HG03280 (cell line): ENCODE measurements around the gene TRA2B.
"Not testable (repeated sequence)": the region's sequence is repeated elsewhere in the genome, so short reads cannot be mapped to it uniquely, and the experiment has no call there.

Experiments used
- ATAC-seq: cut with Tn5 transposase; IDR thresholded peaks from one replicate; pipeline ENCODE4 v1.9.1; 2021; ENCODE audit warnings: mild to moderate bottlenecking, moderate library complexity; ENCODE audit not compliant: unreplicated experiment

TRA2B gene

DNA sequence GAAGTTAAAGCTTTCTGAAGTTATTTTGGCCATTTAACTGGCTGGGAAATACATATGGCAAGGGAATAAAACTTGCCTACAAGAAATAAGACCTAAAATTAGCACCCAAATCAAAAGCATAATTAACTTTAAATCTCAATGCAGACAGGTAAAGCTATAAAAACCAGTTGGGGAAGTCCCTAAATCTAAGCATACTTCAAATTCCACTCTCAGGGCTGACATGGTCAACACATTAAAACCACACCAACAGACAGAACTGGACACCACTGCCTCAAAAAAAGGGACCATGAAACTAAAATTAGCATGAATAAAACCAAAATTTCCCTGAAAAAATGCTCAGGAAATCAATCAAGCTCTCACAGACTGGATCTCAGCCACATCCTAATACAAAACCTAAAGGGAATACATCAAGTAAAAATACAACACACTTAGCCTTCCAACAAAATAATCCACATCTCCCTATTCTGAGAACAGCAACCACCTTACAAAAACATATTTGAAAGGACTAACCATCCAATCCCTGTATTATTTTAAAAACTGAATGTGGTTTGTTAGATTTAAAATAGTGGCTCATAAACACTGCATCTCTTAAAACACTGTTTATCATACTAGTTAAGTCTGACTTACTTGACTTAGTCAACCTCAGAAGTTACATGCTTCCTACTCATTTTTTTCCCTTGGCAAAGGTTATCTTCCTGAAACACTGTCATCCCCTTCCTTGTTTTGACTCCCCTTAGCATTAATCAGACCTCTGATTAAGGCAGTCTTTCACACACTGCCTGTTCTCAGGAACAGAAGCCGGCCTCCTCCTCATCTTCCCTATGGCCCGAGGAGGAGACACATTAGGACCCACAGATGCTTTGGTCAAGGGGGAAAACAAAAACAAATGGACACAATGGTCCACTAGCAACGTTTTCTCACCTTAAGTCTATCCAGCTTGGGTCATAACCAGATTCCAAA is 8.3 kb downstream of the TRA2B start:
- ATAC-seq = no peak

DNA sequence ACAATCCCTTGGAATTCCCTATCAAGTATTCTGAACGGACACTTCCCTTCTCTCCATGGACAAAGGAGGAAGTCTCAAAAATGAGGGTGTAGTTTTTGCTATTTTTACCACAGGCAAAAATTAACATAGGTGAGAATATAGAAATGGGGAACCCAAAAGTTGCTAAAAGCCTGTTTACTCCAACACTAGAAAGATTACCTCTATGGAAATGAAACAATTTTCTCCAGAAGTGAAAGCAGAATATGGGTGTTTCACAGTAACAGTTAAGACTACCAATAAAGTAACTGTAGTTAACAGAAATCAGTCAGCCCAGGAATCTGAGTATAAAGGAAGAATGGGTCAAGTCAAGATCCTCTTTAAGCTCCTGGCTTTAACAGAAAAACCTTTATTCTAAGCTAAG is 9.3 kb downstream of the TRA2B start:
- ATAC-seq = no peak

DNA sequence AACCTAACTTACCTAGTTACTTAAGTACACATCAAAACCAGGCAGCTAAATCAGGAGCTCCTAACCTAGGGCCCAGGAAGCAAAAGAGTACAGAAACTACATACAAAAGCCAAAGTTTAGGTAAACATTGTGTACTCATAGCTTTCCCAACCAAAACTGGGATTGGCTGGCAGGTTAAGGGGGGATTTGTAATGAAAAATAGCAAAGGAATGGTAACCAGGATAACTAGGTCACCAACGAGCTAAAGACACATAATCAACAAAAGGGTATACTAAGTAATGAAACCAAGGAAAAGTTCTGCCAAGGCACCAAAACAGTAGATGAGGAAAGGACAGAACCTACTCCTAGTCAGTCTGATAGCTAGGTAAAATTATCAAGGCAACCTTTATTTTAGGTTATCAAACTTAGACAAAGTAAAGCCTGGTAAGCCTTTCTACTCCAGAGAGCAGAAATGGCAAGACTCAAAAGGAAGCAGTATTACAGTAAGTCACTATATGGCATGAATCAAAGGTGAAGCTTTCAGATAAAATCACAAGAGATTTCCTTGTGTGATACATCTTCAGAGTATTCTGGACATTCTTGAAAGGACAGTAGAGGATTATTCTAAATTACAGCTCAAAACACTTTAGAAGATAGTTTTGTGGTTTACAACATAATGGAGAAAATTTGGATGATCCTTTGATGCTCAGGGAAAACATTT is 10.2 kb downstream of the TRA2B start:
- ATAC-seq = no peak

DNA sequence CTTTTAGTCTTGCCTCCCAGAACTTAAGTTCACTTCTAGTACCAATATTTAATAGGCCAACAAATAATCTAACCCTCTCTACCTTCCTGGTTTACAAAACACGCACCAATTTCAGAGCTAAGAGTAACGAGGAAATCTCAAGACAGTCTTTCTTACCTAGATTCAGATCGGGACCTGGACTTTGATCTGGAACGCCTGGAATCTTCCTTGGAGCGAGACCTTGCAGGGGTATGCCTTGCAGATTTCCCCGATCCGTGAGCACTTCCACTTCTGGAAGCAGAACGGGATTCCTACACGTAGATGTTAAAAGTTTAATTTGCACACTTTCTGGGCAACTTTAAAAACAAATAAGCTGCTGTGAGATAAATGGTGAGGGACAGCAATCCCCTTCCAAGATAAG is 11.4 kb downstream of the TRA2B start:
- ATAC-seq = no peak

DNA sequence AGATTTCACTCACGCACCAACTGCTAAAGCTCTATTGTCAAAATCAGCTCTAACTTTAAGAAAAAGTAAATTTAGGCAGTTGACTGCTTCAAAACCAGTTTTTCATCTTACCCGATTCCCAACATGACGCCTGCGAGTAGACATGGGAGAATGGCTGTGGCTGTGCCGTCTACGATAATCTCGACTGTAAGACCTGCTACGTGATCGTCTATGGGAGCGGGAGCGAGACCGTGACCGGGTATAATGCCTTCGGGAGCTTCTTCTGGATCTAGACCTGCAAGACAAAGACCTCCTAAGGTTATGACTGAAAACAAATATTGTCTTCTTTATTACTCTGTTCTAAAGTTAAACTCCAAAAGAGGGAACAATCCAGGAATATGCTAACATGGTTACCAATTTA is 12.5 kb downstream of the TRA2B start:
- ATAC-seq = no peak

DNA sequence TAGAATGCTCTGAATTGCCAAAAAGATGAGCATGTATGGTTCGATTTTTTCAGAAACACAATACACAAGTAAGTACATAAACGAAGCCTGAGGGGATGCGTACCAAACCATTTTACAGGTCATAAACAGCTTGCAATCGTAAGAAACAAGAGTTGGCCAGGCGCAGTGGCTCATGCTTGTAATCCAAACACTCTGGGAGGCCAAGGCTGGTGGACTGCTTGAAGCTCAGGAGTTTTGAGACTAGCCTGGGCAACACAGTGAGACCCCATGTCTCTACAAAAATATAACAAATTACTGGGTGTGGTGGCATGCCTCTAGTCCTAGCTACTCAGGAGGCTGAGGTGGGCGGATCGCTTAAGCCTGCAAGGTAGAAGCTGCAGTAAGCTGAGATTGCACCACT is 13.4 kb downstream of the TRA2B start:
- ATAC-seq = no peak

DNA sequence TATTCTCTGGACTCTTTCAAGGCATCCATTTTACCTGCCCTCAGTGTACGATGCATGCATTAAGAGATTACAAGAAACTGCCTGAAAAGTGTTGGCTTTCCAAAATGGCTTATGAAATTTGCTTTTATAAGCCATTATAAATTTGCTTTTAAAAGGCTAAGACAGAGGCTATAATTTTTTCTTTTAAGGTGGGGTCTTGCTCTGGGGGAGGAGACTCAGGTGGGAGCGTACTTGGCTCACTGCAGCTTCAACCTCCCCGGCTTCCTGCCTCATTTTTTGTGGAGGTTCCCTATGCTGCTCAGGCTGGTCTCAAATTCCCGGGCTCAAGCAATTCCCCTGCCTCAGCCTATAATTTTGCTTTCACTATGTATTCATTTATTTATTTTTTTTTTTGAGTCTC is 17.6 kb downstream of the TRA2B start:
- no peak for ATAC-seq

DNA sequence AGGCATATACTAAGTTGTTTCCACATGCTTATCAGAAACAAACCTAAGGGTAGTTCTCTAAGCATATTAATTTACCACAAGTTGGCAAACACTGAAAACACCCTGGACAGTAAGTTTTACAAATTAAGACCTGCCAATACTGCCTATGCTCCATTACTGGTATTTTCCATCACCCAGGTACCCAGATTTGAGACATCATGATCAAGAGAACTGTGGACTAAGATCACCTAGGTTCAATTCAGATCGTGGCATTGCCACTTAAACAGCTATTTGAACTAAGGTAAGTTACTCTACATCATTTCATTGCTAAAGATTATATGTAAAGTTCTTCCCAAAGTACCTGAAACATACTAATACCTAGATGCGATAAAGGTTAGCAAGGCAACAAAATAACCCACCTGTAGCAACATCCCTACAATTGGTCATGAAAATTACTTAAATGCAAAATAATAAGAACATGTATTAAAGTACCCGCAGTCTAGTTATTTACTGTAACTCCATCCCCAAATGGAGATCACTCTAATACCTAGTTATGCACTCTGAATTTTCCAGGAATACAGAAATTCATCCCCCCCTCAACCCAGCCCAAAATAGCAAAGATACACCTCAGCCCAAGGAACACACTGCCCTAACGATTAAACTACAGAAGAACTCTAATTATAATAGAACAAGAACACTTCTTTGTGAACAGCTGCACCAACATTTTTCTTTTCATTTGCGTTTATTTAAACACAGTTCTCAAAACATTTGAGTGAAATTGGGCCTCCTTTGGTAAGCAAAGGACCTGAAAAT is 21.6 kb downstream of the TRA2B start:
- no peak for ATAC-seq

DNA sequence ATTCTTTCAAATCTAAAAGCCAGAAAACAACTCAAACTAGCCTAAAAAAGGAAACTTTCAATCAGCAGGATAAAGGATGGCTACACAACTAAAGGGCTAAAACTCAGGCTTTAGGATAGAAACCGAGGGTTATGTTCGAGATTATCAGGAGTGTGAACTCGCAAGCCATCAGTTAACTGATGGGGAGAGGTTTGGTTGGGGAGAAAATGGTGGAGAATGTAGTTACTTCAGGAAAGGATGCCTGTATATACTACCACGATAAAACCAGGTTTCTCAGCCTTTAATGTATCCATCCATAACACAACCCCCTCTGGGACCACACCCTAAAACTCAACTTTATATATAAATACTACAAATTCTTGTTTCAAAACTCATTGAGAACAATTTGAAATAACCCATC is 22.2 kb downstream of the TRA2B start:
- no peak for ATAC-seq

DNA sequence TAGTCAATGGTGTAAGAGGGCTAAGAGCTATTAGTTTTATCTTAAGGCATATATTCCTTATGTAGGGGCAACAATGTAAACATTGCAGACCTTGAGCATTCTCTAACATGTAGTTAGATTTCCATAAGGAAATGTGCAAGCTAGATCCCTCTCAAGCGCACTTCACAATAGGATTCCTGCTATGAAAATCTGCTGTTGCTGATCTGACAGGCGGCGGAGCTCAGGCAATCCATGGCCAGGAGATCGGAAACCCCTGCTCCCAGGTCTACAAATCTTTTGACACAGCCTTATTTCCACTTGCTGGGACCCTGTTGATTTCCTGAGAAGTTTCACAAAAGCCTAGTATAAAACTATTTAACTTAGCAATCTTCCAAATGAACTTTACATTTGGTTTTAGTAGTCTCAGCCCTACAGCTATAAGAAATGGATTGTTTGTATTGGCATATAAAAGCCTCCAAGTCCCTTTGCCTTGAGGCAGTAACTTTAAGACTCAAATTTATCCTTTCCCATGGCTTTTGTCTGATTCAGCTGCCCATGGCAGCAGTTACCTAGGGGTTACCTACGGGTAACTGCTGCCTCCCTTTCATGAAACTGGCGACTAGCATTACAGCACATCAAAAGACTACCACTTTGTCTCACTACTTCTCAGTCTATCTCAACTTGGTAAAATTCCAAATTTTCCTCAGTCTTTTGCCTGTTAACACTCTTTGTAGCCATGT is 22.7 kb downstream of the TRA2B start:
- ATAC-seq = no peak

DNA sequence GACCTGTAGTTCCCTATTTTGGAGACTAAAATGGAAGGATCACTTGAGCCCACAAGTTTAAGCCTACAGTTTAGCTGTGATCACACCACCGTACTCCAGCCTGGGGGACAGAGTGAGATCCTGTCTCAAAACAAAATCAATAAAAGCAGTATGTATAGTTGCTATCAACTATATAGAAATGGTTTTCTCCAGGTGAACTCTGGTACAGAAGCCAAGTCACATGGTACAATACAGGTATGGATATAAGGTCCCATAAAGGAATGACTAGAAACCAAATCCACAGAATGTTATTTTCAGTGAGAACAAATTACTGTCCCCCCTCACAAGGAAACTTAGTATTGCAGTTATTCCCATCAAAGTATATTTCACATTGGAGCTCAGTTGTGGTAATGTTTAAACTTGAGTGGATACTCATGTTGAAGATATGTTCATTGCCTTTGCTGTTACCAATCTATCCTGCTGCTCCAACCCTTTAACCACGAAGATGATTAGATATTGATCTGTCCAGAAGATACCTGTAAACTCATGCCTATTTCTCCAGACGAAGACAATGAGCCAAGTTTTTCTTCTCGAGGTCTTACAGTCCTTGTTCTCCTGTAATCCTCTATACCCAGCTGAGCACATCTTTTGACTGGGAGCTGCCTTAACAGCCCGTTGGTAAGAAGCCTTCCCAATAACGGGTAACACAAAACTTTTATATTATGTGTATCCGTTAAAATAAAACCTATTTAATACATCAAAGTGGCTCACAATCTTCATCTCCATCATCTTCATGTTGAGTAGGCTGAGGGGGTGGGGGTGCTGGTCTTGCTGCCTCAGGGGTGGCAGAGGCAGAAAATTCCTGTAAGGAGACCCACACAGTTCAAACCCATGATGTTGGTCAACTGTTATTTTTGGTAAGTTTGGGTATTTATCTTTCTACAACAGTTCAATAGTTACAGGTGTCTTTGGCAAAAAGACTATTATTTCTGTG is 24.6 kb downstream of the TRA2B start:
- ATAC-seq = no peak

DNA sequence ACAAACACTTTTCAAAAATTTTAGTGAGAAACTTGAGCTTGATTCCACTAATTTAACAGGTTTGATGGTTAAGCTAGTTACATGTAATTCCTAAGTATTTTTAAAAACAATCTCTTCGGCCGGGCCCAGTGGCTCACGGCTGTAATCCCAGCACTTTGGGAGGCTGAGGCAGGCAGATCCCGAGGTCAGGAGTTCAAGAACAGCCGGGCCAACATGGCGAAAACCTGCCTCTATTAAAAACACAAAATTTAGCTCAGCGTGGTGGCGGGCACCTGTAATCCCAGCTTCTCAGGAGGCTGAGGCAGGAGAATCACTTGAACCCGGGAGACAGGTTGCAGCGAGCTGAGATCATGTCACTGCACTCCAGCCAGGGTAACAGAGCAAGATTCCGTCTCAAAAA is 25.3 kb downstream of the TRA2B start:
- no peak for ATAC-seq

DNA sequence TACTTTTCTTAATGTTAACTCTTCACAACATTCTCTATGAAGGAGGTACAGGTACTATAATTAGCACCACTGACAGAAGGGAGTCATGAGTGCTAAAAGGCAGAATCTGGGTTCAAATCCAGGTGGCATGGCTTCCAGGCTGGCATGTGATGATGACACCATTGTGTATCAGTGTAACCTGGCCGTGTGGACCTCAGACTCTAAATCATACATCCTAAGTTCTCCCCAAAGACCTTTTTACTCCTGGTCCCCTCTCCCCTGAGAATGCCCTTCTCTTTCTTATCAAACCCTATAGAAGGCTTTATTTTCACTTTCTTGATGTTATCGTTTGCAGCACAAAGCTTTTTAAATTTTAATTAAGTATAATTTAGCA is 26.8 kb downstream of the TRA2B start:
- not testable (repeated sequence) for ATAC-seq

DNA sequence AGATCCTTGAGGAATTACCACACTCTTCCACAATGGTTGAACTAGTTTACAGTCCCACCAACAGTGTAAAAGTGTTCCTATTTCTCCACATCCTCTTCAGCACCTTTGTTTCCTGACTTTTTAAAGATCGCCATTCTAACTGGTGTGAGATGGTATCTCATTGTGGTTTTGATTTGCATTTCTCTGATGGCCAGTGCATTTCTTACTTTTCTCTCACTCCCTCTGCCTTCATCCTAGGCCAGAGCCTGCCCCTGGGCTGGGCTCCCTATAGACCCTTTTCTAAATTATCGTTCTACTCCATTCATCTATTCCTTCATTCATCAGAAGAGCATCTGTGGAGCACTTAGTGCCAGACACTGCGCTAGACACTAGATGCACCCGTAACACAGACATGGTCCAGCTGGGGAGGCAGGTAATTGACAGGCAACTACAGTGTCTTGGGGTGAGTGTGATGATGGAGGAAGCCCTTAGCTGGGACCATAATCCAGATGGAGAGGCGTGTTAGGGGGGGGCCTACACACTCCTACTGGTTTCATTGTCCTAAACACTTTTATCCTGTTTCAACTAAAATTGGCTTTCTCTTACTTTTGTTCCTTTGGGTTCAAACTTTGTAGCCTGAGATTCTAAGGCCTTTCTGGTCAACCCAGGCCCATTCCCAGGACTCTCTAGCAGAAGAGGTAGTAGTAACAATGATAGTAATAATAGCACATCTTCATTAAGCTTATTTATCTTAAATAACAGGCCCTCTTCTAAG is 27.3 kb downstream of the TRA2B start:
- not testable (repeated sequence) for ATAC-seq

DNA sequence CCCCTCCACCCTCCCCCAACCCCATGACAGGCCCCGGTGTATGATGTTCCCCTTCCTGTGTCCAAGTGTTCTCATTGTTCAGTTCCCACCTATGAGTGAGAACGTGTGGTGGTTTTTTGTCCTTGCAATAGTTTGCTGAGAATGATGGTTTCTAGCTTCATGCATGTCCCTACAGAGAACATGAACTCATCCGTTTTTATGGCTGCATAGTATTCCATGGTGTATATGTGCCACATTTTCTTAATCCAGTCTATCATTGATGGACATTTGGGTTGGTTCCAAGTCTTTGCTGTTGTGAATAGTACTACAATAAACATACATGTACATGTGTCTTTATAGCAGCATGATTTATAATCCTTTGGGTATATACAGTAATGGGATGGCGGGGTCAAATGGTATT is 27.9 kb downstream of the TRA2B start:
- not testable (repeated sequence) for ATAC-seq

DNA sequence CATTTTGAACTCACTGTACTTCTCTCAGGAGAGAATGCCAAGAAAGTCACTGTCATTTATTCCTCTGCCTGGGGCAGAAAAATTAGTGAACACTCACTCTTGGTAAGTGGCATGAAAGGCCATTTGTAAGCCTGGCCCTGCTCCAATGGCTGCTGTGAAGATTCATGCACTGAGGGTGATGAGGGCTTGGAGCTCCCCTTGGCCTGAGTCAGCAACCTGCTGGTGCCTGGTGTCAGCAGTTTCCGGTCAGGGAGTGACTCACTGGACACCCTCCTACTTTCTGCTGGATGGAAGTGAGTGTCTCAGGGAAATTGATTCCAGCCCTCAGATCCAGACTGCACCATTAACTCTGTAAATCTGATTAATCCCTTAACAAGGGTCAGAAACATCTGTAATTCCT is 37.6 kb downstream of the TRA2B start:
- no peak for ATAC-seq

DNA sequence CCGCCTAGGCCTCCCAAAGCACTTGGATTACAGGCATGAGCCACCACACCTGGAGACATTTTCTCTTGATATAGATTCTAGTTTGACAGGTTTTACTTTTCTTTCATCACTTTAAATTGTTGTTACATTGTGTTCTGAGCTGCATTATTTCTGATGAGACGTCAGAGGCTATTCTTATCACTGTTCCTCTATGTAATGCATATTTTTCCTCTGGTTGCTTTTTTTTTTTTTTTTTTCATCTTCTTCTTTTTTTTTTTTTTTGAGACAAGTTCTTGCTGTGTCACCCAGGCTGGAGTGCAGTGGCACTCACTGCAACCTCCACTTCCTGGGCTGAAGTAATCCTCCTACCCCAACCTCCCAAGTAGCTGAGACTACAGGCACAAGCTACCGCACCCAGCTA is 41.2 kb downstream of the TRA2B start:
- ATAC-seq = no peak

DNA sequence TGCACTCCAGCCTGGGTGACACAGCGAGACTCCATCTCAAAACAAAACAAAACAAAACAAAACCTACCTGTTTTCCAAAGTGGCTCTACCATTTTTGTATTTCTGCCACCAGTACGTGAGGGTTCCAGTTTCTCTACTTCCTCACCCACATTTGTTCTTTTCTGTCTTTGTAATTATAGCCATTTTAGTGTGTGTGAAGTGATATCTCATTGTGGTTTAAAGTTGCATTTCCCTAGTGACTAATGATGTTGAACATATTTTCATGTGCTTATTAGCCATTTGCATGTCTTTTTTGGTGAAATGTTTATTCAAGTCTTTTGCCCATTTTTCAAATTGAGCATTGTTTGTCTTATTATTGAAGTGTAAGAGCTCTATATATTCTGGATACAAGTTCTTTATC is 50.7 kb downstream of the TRA2B start:
- ATAC-seq = no peak

DNA sequence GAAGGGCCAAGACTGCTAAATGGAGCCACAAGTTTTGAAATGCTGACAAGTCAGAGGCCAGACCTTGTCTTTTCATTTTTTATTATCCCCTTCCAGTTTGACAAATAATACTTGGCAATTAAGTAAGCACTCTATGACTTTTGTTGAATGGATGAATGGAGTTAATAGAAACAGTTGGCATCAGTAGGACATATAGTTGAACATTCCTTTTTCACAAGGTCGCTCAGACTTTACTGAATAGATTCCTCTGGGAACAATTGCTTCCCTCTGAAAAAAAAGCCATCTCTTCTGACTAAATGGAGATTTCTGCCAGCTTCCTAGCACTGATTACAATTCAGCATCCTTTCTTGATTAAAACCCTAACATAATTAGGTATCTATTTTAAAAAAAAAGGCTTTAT is 53.2 kb downstream of the TRA2B start:
- ATAC-seq = no peak
